ENCODE results near the gene PREX1.

DNA sequence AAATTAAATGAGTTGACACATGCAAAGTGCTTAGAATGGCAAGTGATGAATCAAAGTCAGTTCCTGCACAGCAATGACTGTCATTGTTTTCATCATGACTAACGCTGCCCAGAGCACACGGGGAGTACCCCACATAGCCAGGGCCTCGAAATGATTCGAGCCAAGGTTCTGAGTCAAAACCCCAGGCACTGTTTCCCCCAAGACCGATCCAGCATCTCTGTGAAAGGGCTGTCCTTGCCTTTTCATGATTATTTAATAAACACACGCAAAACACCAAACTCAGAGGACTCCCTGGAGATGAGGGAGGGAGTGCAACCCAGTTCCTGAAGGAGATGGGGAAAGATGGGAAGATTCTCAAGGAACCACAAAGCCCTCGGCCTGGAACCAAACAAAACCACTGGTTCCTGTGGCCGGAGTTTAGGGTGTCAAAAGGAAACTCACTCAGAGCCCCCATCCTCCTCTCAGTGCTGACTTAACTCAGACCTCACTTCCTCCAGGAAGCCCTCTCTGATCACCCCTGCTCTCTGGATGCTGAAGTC, 3.8 kb downstream of the PREX1 start:
- TF ChIP-seq, protein P1, sequence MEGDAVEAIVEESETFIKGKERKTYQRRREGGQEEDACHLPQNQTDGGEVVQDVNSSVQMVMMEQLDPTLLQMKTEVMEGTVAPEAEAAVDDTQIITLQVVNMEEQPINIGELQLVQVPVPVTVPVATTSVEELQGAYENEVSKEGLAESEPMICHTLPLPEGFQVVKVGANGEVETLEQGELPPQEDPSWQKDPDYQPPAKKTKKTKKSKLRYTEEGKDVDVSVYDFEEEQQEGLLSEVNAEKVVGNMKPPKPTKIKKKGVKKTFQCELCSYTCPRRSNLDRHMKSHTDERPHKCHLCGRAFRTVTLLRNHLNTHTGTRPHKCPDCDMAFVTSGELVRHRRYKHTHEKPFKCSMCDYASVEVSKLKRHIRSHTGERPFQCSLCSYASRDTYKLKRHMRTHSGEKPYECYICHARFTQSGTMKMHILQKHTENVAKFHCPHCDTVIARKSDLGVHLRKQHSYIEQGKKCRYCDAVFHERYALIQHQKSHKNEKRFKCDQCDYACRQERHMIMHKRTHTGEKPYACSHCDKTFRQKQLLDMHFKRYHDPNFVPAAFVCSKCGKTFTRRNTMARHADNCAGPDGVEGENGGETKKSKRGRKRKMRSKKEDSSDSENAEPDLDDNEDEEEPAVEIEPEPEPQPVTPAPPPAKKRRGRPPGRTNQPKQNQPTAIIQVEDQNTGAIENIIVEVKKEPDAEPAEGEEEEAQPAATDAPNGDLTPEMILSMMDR (optimal IDR thresholded peaks at IDR 0.05 in 1 of 3, IDR thresholded peaks at IDR 0.05 in 1 of 3, conservative IDR thresholded peaks at IDR 0.05 in 1 of 3; ENCODE audit: extremely low read depth in 1 of 3, insufficient read depth in 2 of 3, low read length in 3 of 3), result no peak
- TF ChIP-seq EZH2 (IDR thresholded peaks at IDR 0.05; ENCODE audit: low read length), result no peak
